Right atrium auricular region (tissue), 2 donors: ENCODE data around the gene KRT75. TPM values are rescaled to one million over a fixed set of nuclear protein-coding genes. Genes with fewer than 3 reads are reported as not detected.

ENCODE experiments used
- DNase-seq: peaks from one replicate; pipeline ENCODE4 v3.0.0-alpha.2; 2019; ENCODE audit warnings: low spot score
- H3K27ac ChIP-seq, 2 donors: fragments of 200-600 bp; sonication (generic); 1 replicate in 1 of 2; 2 replicates in 1 of 2; pipeline ENCODE4 v1.5.1; 2016 to 2019
- H3K27me3 ChIP-seq, 2 donors: fragments of 200-600 bp; sonication (generic); one replicate each; pipeline versions ENCODE4 v1.5.1 to v1.6.0; 2017 to 2019
- H3K36me3 ChIP-seq: fragments of 200-600 bp; sonication (generic); one replicate; pipeline ENCODE4 v1.5.1; 2016
- H3K4me1 ChIP-seq, 2 donors: fragments of 200-600 bp; sonication (generic); one replicate each; pipeline versions ENCODE4 v1.5.1 to v1.6.0; 2017 to 2019
- H3K4me3 ChIP-seq, 2 donors: fragments of 200-600 bp; sonication (generic); 1 replicate in 1 of 2; 2 replicates in 1 of 2; pipeline ENCODE4 v1.5.1; 2017 to 2019; ENCODE audit warnings: mild to moderate bottlenecking in 1 of 2, moderate library complexity in 1 of 2
- H3K9me3 ChIP-seq, 2 donors: fragments of 200-600 bp; sonication (generic); one replicate each; pipeline ENCODE4 v1.5.1; 2019
- total RNA-seq, 2 donors: library from RNA; depleted of rRNA; stranded (reverse); fragments of >200 nt; gene quantifications; one replicate each; pipeline ENCODE4 v1.1.0, GENCODE V29; 2016
- TF ChIP-seq, protein P1 (sequence below), 2 donors: fragments of 200-600 bp; sonication (generic); IDR thresholded peaks; one replicate each; pipeline ENCODE4 v1.5.1; 2019; ENCODE audit warnings: antibody characterized with exemption in 2 of 2

Gene KRT75
- total RNA-seq, 2 donors from 2014 or later, result not detected

DNA sequence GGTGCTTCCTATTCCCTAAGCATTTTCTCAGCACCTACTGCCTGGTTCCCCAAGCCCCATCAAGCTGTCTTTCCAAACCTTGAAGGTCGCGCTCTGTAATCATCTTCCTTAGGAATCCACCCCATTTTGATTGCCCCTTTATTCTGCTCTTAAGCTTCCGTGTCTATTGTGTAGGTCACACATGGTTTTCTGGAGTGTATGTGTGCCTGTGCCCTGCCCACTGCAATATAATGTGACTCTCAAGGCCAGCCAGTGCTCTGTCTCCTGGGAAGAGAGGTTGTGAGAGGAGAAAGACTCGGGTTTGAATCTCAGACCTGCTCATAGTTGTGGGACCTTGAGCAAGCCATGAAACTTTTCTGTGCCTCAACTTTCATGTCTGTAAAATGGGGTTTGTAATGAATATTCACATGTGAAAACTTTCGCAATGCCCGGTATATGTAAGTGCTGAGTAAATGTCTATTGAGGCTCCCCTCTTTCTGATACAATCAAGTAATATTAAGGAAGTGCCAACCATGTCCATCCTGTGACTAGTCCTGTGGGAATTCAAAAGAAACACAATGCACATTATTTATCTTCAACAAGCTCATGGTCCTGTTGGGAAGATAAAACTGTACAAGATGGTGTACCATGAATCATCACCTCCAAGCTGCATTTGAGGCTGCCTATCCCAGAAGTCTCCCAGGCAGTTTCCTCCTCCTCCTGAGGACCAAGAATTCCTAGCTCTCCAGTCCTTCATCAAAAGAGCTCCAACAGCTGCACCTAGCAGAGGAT lies 774 bp upstream of the KRT75 start:
- no peak overlapping the region for H3K27ac ChIP-seq
- H3K27me3 ChIP-seq, result no peaks in the 10 kb centered on the region
- H3K4me1 ChIP-seq, result no peaks in the 10 kb centered on the region
- H3K9me3 ChIP-seq, result no peaks in the 10 kb centered on the region
- H3K36me3 ChIP-seq, result no peaks in the 10 kb centered on the region
- no peak for DNase-seq
- H3K4me3 ChIP-seq, result no peak overlapping the region
- TF ChIP-seq, protein P1, sequence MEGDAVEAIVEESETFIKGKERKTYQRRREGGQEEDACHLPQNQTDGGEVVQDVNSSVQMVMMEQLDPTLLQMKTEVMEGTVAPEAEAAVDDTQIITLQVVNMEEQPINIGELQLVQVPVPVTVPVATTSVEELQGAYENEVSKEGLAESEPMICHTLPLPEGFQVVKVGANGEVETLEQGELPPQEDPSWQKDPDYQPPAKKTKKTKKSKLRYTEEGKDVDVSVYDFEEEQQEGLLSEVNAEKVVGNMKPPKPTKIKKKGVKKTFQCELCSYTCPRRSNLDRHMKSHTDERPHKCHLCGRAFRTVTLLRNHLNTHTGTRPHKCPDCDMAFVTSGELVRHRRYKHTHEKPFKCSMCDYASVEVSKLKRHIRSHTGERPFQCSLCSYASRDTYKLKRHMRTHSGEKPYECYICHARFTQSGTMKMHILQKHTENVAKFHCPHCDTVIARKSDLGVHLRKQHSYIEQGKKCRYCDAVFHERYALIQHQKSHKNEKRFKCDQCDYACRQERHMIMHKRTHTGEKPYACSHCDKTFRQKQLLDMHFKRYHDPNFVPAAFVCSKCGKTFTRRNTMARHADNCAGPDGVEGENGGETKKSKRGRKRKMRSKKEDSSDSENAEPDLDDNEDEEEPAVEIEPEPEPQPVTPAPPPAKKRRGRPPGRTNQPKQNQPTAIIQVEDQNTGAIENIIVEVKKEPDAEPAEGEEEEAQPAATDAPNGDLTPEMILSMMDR (IDR thresholded peaks at IDR 0.05), result no peak

- DNase-seq, result no peak
- TF ChIP-seq, protein P1 (IDR thresholded peaks at IDR 0.05), result no peak
- no peaks in the 10 kb centered on the region for H3K9me3 ChIP-seq
- no peaks in the 10 kb centered on the region for H3K4me1 ChIP-seq
- H3K27me3 ChIP-seq, result no peaks in the 10 kb centered on the region
- no peak overlapping the region for H3K27ac ChIP-seq
- H3K36me3 ChIP-seq, result no peaks in the 10 kb centered on the region
- no peak overlapping the region for H3K4me3 ChIP-seq
Observed at GRCh38 chr12:52433501-52434080, 580 bp downstream of the KRT75 start.

GRCh38 chr12:52432559-52433207 lies 1.5 kb downstream of the KRT75 start:
- H3K27me3 ChIP-seq, result no peaks in the 10 kb centered on the region
- H3K9me3 ChIP-seq, result no peaks in the 10 kb centered on the region
- TF ChIP-seq, protein P1 (IDR thresholded peaks at IDR 0.05), result no peak
- H3K36me3 ChIP-seq, result no peaks in the 10 kb centered on the region
- H3K4me1 ChIP-seq, result no peaks in the 10 kb centered on the region
- DNase-seq, result no peak
- H3K4me3 ChIP-seq, result no peak overlapping the region
- H3K27ac ChIP-seq, result no peak overlapping the region

DNA sequence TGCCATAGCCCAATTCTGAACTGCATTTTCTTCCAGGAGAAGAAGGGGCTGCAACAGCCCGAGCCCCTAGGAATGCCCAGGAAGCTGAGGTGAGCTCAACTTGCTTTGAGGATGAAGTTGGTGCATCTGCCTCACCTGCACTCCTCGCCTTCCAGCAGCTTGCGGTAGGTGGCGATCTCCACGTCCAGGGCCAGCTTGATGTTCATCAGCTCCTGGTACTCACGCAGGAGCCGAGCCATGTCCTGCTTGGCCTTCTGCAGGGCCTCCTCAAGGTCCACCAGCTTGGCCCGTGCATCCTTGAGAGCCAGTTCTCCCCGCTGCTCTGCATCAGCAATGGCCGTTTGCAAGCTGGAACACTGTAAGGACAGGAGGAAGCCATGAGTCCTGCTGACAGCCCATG lies 6.0 kb downstream of the KRT75 start:
- H3K36me3 ChIP-seq, result no peaks in the 10 kb centered on the region
- H3K4me3 ChIP-seq, result no peak overlapping the region
- DNase-seq, result no peak
- no peak overlapping the region for H3K27ac ChIP-seq
- H3K4me1 ChIP-seq, result no peaks in the 10 kb centered on the region
- TF ChIP-seq, protein P1 (IDR thresholded peaks at IDR 0.05), result no peak
- no peaks in the 10 kb centered on the region for H3K9me3 ChIP-seq
- no peaks in the 10 kb centered on the region for H3K27me3 ChIP-seq

GRCh38 chr12:52427083-52427482 lies 7.1 kb downstream of the KRT75 start:
- Histone ChIP-seq H3K27ac (no peak overlapping the region), H3K36me3 (no peaks in the 10 kb centered on the region), H3K27me3 (no peaks in the 10 kb centered on the region), H3K4me3 (no peak overlapping the region), H3K9me3 (no peaks in the 10 kb centered on the region), H3K4me1 (no peaks in the 10 kb centered on the region)
- no peak for DNase-seq
- TF ChIP-seq, protein P1 (IDR thresholded peaks at IDR 0.05), result no peak
